Measurements from ENCODE around the gene MBOAT1.

DNA sequence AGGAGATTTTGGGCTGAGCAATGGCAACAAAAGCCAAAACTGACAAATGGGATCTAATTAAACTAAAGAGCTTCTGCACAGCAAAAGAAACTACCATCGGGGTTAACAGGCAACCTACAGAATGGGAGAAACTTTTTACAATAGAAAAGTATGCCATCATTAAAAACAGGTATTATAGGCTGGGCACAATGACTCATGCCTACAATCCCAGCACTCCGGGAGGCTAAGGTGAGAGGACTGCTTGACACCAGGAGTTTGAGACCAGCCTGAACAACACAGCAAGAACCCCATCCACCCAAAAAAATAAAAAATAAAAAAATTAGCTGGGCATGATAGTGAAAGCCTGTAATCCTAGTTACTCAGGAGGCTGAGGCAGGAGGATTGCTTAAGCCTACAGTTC, 55.4 kb downstream of the MBOAT1 start:
- TF ChIP-seq GATA2 (IDR thresholded peaks at IDR 0.05; ENCODE audit: low read depth, low read length) (no peak), GATA3 (IDR thresholded peaks at IDR 0.05; ENCODE audit: low read depth, low read length) (no peak)

Data from SH-SY5Y (cell line).